BLaER1 treated with 17β-estradiol and CSF1 and Interleukin-3, amounts not matched to agents 10 nM and 100 nM (cell line): ENCODE data around the gene ADAM12.
A peak's percentile ranks its signal among the peaks of the same experiment; 100 is the strongest.

Experiments used
- H3K27ac ChIP-seq, 11 experiments: shearing (Covaris generic); formaldehyde crosslinking; 2 replicates each; pipeline ENCODE4 v1.8.1; 2022
- H3K27me3 ChIP-seq, 11 experiments: shearing (Covaris generic); formaldehyde crosslinking; 2 replicates each; pipeline ENCODE4 v1.8.1; 2022
- H3K36me3 ChIP-seq, 11 experiments: shearing (Covaris generic); formaldehyde crosslinking; 2 replicates each; pipeline ENCODE4 v1.8.1; 2022
- H3K4me1 ChIP-seq, 10 experiments: shearing (Covaris generic); formaldehyde crosslinking; 2 replicates each; pipeline ENCODE4 v1.8.1; 2022
- H3K4me2 ChIP-seq, 11 experiments: shearing (Covaris generic); formaldehyde crosslinking; 2 replicates each; pipeline ENCODE4 v1.8.1; 2022
- H3K4me3 ChIP-seq, 10 experiments: shearing (Covaris generic); formaldehyde crosslinking; 2 replicates each; pipeline ENCODE4 v1.8.1; 2022
- H3K9ac ChIP-seq, 11 experiments: shearing (Covaris generic); formaldehyde crosslinking; 2 replicates each; pipeline ENCODE4 v1.8.1; 2022
- H3K9me3 ChIP-seq, 11 experiments: shearing (Covaris generic); formaldehyde crosslinking; replicated peaks in 1 of 11; 2 replicates each; pipeline ENCODE4 v1.8.1; 2022
- H4K20me1 ChIP-seq, 11 experiments: shearing (Covaris generic); formaldehyde crosslinking; 2 replicates each; pipeline ENCODE4 v1.8.1; 2022
- Cebpa-rat ChIP-seq, 11 experiments: shearing (Covaris generic); IDR thresholded peaks; 2 replicates each; pipeline ENCODE4 v1.8.1; 2022

ADAM12 gene

DNA sequence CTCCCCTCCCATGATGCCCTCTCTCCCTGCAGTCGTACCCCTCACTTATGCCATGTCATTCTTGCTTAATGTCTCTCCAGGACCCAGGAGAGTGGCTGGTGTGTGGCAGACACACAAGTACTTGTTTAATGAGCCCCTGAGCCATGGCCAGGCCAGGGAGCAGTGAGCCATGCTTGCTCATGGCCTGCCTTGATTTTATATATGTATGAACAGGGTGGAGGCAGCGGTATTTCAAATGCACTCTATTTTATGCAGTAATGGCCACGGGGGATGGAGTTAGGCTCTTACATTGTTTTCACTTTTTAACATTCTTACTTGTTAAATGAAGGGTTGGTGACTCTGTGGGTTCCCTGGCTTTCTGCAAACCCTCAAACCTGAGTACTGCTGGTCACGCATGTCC is 347.2 kb downstream of the ADAM12 start:
- Histone ChIP-seq H4K20me1 (no peaks in the 10 kb centered on the region), H3K9ac (peak overlapping the region in 6 of 11 experiments; percentile 6 to 51 (median 22); a peak in 8 of 22 replicates), H3K27ac (peak overlapping the region; percentile 49 to 86 (median 67); a peak in 20 of 22 replicates), H3K27me3 (no peaks in the 10 kb centered on the region), H3K4me3 (no peak overlapping the region), H3K4me2 (peak overlapping the region; percentile 51 to 86 (median 76)), H3K36me3 (no peaks in the 10 kb centered on the region), H3K9me3 (no peaks in the 10 kb centered on the region), H3K4me1 (peaks cover 30 to 37% (median 33%) of the 10 kb centered on the region in 10 experiments)
- TF ChIP-seq Cebpa-rat (IDR thresholded peaks at IDR 0.05), result no peak

DNA sequence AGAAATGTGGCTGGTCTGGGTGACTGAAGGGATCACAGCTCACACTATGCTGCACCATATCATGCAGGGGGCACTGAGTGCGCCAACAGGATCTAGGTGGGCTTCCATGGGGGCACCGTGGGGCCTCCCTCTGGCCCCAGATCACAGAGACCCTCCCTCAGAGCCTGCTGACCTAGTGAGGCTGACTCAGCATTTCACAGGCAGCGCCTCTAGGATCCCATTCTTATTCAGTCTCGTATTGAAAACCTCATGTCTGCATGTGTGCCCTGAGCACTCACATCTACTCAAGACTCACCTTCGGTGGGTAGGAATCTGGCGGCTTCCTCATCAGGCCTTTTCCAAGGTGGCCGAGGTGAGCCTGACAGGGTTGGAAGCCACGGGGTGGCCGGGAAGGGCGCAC is 350.3 kb downstream of the ADAM12 start:
- Histone ChIP-seq H3K27me3 (no peaks in the 10 kb centered on the region), H3K27ac (no peak overlapping the region), H3K9me3 (peaks cover 14 to 20% (median 17%) of the 10 kb centered on the region in 11 experiments), H3K36me3 (peaks cover 0 to 4% (median 0%) of the 10 kb centered on the region in 11 experiments; a peak in 1 of 22 replicates), H3K4me1 (peaks cover 30 to 38% (median 34%) of the 10 kb centered on the region in 10 experiments), H3K9ac (no peak overlapping the region), H3K4me2 (no peak overlapping the region), H4K20me1 (no peaks in the 10 kb centered on the region), H3K4me3 (no peak overlapping the region)
- no peak for TF ChIP-seq Cebpa-rat (IDR thresholded peaks at IDR 0.05)

DNA sequence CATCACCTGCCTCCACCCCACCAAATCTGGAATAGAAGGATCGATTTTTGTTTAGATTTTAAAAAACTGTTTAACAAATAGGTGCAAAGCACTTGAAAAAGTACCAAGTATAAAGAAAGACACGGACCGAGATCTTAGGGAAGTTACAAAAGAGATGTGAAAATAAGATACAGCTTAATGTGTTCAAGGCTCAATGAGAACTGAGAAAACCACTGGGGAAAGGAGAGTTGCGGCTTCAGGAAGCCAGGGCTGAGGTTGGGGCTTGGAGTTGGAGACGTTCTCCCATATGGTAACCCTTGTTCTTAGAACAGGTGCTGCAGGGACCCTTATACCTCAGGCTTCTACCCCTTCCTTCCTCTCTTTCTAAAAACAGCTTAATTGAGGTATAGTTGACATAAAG is 351.8 kb downstream of the ADAM12 start:
- peaks cover 21 to 28% (median 25%) of the 10 kb centered on the region in 11 experiments for H3K9me3 ChIP-seq
- H3K4me1 ChIP-seq, result peaks cover 16 to 24% (median 21%) of the 10 kb centered on the region in 10 experiments
- no peaks in the 10 kb centered on the region for H3K27me3 ChIP-seq
- no peak overlapping the region for H3K9ac ChIP-seq
- H3K27ac ChIP-seq, result no peak overlapping the region
- no peak overlapping the region for H3K4me3 ChIP-seq
- peaks cover 0 to 4% (median 0%) of the 10 kb centered on the region in 11 experiments; a peak in 1 of 22 replicates for H3K36me3 ChIP-seq
- H3K4me2 ChIP-seq, result peak overlapping the region; percentile 9 to 59 (median 35); a peak in 17 of 22 replicates
- H4K20me1 ChIP-seq, result no peaks in the 10 kb centered on the region
- no peak for TF ChIP-seq Cebpa-rat (IDR thresholded peaks at IDR 0.05)

DNA sequence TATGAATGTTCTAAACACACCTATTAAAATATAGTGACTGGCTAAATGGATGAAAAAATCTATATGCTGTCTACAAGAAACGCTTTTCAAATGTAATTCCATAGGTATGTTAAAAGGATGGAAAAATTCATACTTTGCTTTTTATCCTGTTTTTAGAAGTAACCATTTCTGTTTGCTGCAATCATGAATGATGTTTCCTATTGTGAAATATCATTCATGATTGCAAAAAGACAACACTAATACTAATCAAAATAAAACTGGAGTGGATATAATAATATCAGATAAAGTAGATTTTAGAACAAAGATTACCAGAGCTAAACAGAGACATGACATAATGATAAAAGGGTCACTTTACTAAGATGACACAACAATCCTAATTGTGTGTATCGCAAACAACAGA is 353.7 kb downstream of the ADAM12 start:
- Histone ChIP-seq H3K27me3 (no peaks in the 10 kb centered on the region), H4K20me1 (no peaks in the 10 kb centered on the region), H3K4me1 (peaks cover 7 to 13% (median 11%) of the 10 kb centered on the region in 10 experiments; a peak in 17 of 20 replicates), H3K36me3 (peaks cover 0 to 4% (median 0%) of the 10 kb centered on the region in 11 experiments; a peak in 1 of 22 replicates), H3K4me2 (no peak overlapping the region), H3K27ac (no peak overlapping the region), H3K4me3 (no peak overlapping the region), H3K9me3 (peaks cover 21 to 28% (median 25%) of the 10 kb centered on the region in 11 experiments), H3K9ac (no peak overlapping the region)
- no peak for TF ChIP-seq Cebpa-rat (IDR thresholded peaks at IDR 0.05)

- Histone ChIP-seq H3K4me3 (no peak overlapping the region), H3K36me3 (peaks cover 0 to 4% (median 0%) of the 10 kb centered on the region in 11 experiments; a peak in 1 of 22 replicates), H3K27me3 (no peaks in the 10 kb centered on the region), H3K9ac (no peak overlapping the region), H3K9me3 (peaks cover 39 to 50% (median 46%) of the 10 kb centered on the region in 11 experiments), H3K27ac (no peak overlapping the region), H3K4me1 (peaks cover 0 to 10% (median 0%) of the 10 kb centered on the region in 10 experiments; a peak in 1 of 20 replicates), H3K4me2 (no peak overlapping the region), H4K20me1 (no peaks in the 10 kb centered on the region)
- no peak for TF ChIP-seq Cebpa-rat (IDR thresholded peaks at IDR 0.05)
Measured at GRCh38 chr10:126029999-126030398, 358.3 kb downstream of the ADAM12 start.

- Histone ChIP-seq H3K9ac (no peak overlapping the region), H3K9me3 (peaks cover 23 to 33% (median 27%) of the 10 kb centered on the region in 11 experiments), H3K4me2 (no peak overlapping the region), H3K27me3 (no peaks in the 10 kb centered on the region), H3K4me3 (no peak overlapping the region), H3K4me1 (peaks cover 0 to 10% (median 0%) of the 10 kb centered on the region in 10 experiments; a peak in 1 of 20 replicates), H4K20me1 (no peaks in the 10 kb centered on the region), H3K27ac (no peak overlapping the region), H3K36me3 (no peaks in the 10 kb centered on the region)
- no peak for TF ChIP-seq Cebpa-rat (IDR thresholded peaks at IDR 0.05)
Measured at GRCh38 chr10:126027692-126028091, 360.6 kb downstream of the ADAM12 start.

- peaks cover 0 to 7% (median 0%) of the 10 kb centered on the region in 10 experiments; a peak in 1 of 20 replicates for H3K4me1 ChIP-seq
- no peak overlapping the region for H3K27ac ChIP-seq
- no peaks in the 10 kb centered on the region for H3K36me3 ChIP-seq
- H4K20me1 ChIP-seq, result no peaks in the 10 kb centered on the region
- no peak for TF ChIP-seq Cebpa-rat (IDR thresholded peaks at IDR 0.05)
- no peaks in the 10 kb centered on the region for H3K27me3 ChIP-seq
- H3K9me3 ChIP-seq, result peaks cover 0 to 15% (median 7%) of the 10 kb centered on the region in 11 experiments; a peak in 19 of 22 replicates
- H3K4me2 ChIP-seq, result no peak overlapping the region
- no peak overlapping the region for H3K9ac ChIP-seq
- no peak overlapping the region for H3K4me3 ChIP-seq
Measured at GRCh38 chr10:126022841-126023240, 365.4 kb downstream of the ADAM12 start.

GRCh38 chr10:126021833-126022500 is 366.3 kb downstream of the ADAM12 start:
- H3K4me3 ChIP-seq, result no peak overlapping the region
- no peaks in the 10 kb centered on the region for H4K20me1 ChIP-seq
- TF ChIP-seq Cebpa-rat (IDR thresholded peaks at IDR 0.05), result no peak
- H3K27ac ChIP-seq, result no peak overlapping the region
- H3K4me2 ChIP-seq, result no peak overlapping the region
- H3K27me3 ChIP-seq, result no peaks in the 10 kb centered on the region
- peaks cover 0 to 13% (median 0%) of the 10 kb centered on the region in 11 experiments; a peak in 4 of 22 replicates for H3K9me3 ChIP-seq
- H3K4me1 ChIP-seq, result no peaks in the 10 kb centered on the region
- H3K36me3 ChIP-seq, result no peaks in the 10 kb centered on the region
- no peak overlapping the region for H3K9ac ChIP-seq

DNA sequence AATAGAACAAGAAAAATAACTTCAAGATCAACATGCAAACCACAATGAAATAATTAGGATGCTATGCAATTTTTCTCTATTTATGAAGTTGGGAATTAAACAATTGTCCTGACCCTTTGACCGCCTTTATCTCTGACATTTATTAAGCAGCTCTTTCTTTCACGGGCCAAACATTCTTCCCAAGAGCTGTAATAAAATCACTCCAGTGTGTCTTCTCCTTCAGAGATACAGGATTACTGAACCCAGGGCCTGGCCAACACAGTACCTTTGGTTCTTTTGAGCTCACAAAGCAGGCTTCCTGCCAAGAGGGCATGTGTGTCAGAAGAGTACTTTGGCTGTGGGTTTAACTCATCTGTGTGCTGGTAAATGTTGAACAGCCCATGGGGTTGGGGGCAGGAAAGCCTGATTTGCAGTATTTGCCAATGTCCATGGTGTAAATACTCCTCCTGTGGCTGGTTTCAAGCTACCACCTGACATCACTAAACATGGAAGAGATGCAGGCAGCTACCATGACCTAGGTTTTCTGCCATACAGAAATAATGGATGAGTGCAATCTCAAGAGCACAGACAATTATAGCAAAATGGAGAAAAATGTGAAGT is 370.2 kb downstream of the ADAM12 start:
- Histone ChIP-seq H3K4me2 (no peak overlapping the region), H3K4me1 (peaks cover 0 to 7% (median 0%) of the 10 kb centered on the region in 10 experiments; a peak in 1 of 20 replicates), H3K9ac (no peak overlapping the region), H3K27ac (no peak overlapping the region), H3K4me3 (no peak overlapping the region), H3K9me3 (peaks cover 0 to 7% (median 0%) of the 10 kb centered on the region in 11 experiments; a peak in 2 of 22 replicates), H3K27me3 (no peaks in the 10 kb centered on the region), H3K36me3 (no peaks in the 10 kb centered on the region), H4K20me1 (no peaks in the 10 kb centered on the region)
- TF ChIP-seq Cebpa-rat (IDR thresholded peaks at IDR 0.05), result no peak
